Hematopoietic multipotent progenitor cell treated with erythropoietin and hydrocortisone succinate and interleukin-3 and kit ligand, for 6 days (in vitro differentiated cells): ENCODE measurements around the gene NUDCD3.

Experiments
- DNase-seq: peaks from one replicate; pipeline ENCODE4 v3.0.0-alpha.2; 2015

NUDCD3 gene

GRCh38 chr7:44477063-44477830 lies 13.2 kb downstream of the NUDCD3 start:
- peak; percentile 83 for DNase-seq

- no peak for DNase-seq
Observed at GRCh38 chr7:44476313-44476712, 14.1 kb downstream of the NUDCD3 start.

- DNase-seq, result no peak
Observed at GRCh38 chr7:44473295-44473694, 17.2 kb downstream of the NUDCD3 start.

- DNase-seq, result no peak
Observed at GRCh38 chr7:44472843-44473242, 17.6 kb downstream of the NUDCD3 start.

GRCh38 chr7:44471850-44472249 lies 18.6 kb downstream of the NUDCD3 start:
- no peak for DNase-seq

- no peak for DNase-seq
Observed at GRCh38 chr7:44471436-44471835, 19.0 kb downstream of the NUDCD3 start.

- no peak for DNase-seq
Observed at GRCh38 chr7:44470628-44471245, 19.7 kb downstream of the NUDCD3 start.

GRCh38 chr7:44470135-44470479 lies 20.4 kb downstream of the NUDCD3 start:
- DNase-seq, result peak; percentile 32

GRCh38 chr7:44469461-44470134 lies 20.9 kb downstream of the NUDCD3 start:
- DNase-seq, result no peak

GRCh38 chr7:44467217-44467548 lies 23.3 kb downstream of the NUDCD3 start:
- no peak for DNase-seq

- DNase-seq, result no peak
Observed at GRCh38 chr7:44466300-44467216, 23.9 kb downstream of the NUDCD3 start.

GRCh38 chr7:44465490-44465889 lies 25.0 kb downstream of the NUDCD3 start:
- no peak for DNase-seq

- DNase-seq, result peak; percentile 43
Observed at GRCh38 chr7:44463169-44463808, 27.2 kb downstream of the NUDCD3 start.

- DNase-seq, result no peak
Observed at GRCh38 chr7:44461387-44461786, 29.1 kb downstream of the NUDCD3 start.

- peak; percentile 64 for DNase-seq
Observed at GRCh38 chr7:44460325-44460724, 30.1 kb downstream of the NUDCD3 start.

- DNase-seq, result no peak
Observed at GRCh38 chr7:44455155-44455554, 35.3 kb downstream of the NUDCD3 start.

- no peak for DNase-seq
Observed at GRCh38 chr7:44454348-44454747, 36.1 kb downstream of the NUDCD3 start.

GRCh38 chr7:44451123-44451522 lies 39.3 kb downstream of the NUDCD3 start:
- DNase-seq, result no peak

GRCh38 chr7:44449584-44449928 lies 40.9 kb downstream of the NUDCD3 start:
- DNase-seq, result no peak

- DNase-seq, result no peak
Observed at GRCh38 chr7:44448922-44449583, 41.4 kb downstream of the NUDCD3 start.

GRCh38 chr7:44447874-44448425 lies 42.5 kb downstream of the NUDCD3 start:
- no peak for DNase-seq
